K562 treated with DMSO at 1 percent for 12 hours (cell line): Measurements from ENCODE around the gene BRINP2. TPM values are rescaled to one million over a fixed set of nuclear protein-coding genes. Genes with fewer than 3 reads are reported as not detected.

ENCODE experiments used
- total RNA-seq: library from RNA; unstranded; fragments of 300-600 nt; gene quantifications from 2 replicates; pipeline ENCODE4 v1.2.3, GENCODE V29; 2022; ENCODE audit not compliant: insufficient read depth

Gene BRINP2
- not detected in 2 replicates for total RNA-seq

GRCh38 chr1:177170756-177171535, at the start of gene BRINP2:
TSS of gene BRINP2 (plus strand) at chr1:177170958. CDS start at chr1:177229877, 58,919 bp downstream.

DNA sequence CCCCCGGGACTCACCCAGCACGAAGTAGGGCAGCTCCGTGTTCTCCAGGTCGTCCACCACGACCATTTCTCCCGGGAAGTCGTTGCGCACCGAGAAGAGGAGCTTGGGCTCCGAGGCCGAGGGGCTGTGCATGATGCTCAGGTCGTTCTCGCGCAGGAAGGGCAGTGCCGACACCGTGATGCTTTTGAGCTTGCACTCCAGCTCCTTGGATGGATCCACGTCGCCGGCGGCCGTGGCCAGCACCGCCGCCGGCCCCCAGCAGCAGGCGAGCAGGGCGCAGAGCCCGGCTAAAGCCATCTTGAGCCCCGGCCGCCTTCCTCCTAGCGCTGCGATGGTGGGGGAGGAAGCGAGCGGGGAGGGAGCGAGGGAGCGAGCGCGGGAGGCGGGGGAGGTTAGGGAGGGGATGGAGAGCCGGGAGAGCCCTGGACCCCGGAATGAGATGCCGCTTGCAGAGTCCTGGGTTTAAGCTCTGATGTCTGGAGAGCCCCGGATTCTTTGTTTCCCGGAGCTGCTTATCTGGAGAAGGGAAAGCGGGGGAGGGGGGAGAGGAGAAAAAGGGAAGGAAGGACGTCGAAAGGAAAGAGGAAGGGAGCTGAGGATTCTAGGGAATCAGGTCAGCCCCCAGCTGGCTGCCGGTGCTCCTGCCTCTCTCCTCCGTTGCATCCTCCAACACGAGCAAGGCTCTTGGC, 6.2 kb upstream of the BRINP2 start, which contains the start of gene ASTN1:
Gene ASTN1, minus strand, starts transcription at position 333 of the 689 bp plus-strand sequence. Its CDS starts 36 bp downstream, at position 297.

Other genes starting within 250 kb of the BRINP2 start
- 0.52 and 1.3 TPM in 2 replicates for gene ASTN1, start 6.2 kb upstream of the BRINP2 start, total RNA-seq